NCI-H187 (cell line): ENCODE results near the gene FRG2.
"Not testable (repeated sequence)": the region's sequence is repeated elsewhere in the genome, so short reads cannot be mapped to it uniquely, and the experiment has no call there.

Source experiments
- DNase-seq, 2 experiments: peaks; one replicate each; lab custom pipeline; 2025; lab: John Stamatoyannopoulos, UW

FRG2 gene

DNA sequence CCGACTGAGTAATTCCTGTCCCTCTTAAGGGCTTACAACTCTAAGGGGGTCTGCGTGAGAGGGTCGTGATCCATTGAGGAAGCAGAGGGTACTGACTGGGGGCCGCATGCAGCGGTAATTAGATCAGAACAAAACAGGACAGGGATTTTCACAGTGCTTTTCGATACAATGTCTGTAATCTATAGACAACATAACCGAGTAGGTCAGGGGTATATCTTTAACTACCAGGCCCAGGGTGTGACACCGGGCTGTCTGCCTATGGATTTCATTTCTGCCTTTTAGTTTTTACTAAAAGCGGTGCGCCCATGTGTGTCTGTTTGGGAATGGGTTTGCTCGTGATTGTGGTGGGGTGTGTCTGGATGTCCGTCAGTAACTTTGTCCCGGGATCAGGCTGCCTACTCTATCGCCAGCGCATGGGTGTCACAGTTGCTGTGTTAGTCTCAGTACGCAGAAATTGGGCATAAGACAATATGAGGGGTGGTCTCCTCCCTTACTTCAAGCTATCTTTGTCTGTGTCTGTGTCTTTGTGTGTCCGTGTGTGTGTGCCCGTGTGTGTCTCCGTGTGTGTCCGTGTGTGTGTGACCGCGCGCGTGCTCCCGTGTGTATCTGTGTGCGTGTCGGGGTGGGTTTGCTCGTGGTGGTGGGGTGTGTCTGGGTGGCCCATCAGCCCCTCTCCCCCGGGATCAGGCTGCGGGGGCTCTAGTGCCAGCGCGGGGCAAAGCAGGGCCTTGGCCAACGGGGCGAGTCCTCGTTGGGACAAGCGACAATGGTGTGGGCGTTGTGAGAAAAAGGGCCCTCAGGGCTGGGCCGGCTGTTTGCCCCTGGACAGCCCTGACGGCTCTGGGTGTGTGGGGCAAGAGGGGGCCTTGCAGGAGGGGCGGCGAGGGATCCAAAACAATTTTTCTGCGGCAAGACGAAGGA is 10.4 kb downstream of the FRG2 start:
- DNase-seq = no peak

DNA sequence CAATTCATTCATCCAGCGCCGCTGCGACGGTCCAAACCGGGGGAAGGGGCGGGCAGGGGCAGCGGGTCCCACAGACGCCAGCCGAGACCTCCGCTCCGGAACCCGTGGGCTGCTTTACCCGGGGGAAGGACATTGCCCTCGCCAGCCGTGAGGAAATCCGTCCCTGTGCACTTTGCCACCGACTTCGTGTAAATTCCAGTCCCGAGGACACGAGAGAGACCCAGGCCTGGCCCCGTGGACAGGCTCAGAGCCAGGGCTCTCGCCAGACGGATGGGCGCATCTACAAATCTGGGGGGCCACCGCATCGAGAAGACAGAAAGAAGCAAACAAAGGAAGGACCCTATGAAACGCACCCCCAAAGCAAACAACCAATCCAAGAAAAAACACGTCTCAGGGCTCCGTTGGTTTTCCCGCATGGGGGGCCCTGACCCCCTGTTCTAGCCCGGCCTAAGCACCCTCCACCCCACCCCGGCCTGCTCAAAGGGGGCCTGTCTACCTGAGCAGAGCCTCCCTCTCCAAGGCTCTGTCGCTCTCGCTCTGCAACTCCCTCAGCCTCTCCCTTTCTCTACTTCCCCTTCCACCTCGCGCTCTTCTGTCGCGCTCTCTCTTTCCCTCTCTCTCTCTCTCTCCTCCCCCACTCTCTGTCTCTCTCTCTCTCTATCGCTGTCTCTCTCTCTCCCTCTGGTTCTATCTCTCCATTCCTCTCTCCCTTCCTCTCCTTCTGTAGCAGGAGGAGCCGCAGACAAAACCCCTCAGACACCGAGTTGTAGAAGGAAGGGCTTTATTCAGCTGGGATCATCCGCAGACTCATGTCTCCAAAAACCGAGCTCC is 11.3 kb downstream of the FRG2 start:
- DNase-seq = no peak

DNA sequence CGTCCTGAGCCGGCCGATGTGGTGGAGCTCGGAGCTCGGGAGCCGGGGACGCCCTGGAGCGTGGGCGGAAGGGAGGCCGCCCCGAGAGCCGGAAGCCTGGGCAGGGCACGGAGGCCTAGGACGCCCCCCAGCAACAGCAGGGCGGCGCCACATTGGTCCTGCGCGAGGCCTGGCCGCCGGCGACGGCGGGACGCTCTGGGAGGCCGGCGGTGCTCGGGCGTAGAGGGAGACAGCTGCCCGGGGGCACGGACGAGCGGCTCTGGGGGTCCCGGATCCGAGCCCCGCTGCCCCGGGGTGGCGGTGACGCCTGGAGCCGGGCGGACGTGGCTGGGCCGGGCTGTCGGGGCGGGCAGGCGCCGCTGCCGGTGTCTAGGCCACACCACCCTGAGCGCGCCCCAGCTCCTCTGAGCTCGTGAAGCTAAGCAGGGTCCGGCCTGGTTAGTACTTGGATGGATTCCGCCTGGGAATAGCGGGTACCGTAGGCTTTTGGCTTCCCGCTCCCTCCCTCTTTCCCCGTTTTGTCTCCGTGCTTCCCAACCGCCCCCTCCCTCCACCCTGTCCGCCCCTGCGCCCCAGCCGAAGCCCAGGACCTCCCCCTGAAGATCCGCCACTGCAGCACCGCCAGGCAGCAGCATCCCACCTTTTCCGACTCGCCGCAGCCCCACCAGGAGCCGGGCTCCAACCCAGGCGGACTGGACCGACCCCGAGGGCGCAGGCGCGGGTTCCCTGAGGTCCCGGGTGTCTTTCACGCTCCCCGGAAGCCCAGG is 12.1 kb downstream of the FRG2 start:
- DNase-seq = no peak

DNA sequence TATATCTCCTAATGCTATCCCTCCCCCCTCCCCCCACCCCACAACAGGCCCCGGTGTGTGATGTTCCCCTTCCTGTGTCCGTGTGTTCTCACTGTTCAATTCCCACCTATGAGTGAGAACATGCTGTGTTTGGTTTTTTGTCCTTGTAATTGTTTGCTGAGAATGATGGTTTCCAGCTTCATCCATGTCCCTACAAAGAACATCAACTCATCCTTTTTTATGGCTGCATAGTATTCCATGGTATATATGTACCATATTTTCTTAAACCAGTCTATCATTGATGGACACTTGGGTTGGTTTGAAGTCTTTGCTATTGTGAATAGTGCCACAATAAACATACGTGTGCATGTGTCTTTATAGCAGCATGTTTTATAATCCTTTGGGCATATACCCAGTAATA is 37.1 kb downstream of the FRG2 start:
- not testable (repeated sequence) for DNase-seq

DNA sequence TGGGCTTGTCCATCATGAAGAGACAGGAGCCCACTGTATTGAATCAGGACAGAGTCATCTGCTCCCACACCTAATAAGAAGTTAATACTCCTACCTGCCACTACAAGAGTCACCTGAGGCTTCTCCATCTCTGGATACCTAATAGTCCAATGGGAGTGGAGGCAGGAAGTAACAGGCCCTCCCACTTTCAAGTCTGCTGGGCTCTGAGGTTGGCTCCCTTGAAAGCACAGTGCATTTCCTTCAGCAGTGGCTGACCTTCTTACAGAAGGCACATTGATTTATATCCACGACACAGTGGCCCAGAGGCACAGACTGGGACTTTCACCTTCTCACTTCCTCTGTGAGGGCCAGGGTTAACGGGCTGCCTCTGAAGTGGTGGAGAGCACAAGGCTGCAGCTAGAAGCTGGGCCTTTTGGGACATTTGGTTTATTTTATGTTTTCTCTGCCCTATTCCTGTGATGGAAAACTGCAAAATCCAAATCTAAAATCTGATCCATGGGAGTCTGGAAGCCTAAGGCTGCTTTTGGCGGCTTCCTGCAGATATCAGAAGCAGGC is 38.1 kb downstream of the FRG2 start:
- DNase-seq = no peak

DNA sequence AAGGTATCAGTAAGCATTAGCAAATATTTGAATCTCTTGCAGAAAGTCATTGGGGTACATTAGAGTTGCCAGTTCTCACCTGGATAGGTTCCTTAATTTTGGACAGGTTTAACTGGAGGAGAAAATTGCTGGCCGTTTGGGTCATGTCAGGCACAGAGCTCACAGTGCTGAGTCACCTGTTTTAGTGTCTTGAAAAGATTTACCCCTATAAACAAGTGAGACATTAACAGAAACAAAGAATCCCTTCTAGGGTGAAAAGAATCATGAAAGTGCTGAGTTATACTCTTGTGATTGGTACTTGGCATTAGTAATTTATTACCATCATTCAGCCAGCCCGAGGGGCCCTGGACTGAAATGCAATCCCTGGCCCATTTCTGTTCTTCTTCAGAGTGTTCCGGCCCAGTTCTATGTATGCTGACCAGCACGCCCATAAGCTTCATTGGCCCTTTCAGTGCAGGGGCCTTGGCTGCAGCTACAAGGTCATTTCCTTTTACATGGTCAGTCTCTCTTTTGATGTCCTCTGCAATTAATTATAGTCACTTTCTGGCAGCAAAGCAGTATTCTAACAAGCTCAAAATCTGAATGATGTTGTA is 41.3 kb downstream of the FRG2 start:
- not testable (repeated sequence) for DNase-seq

DNA sequence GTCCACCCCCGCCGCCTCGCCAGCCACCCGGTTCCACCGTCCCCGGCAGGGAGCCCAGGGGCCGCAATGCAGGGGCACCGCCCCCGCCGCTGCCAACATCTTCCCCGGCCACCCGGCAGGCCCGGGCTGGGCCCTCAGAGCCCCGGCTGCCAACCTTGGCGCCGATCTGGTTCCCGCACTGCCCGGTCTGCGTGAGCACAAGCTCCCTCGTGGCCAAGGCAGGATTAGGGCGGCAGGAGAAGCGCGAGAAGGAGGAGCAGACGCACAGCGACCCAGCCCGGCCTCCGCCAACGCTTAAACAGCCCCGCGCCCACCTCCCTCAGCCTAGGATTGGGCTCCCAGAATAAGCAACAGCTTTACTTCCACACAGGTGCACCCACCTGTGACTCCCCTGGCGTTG is 42.4 kb downstream of the FRG2 start:
- DNase-seq = not testable (repeated sequence)

DNA sequence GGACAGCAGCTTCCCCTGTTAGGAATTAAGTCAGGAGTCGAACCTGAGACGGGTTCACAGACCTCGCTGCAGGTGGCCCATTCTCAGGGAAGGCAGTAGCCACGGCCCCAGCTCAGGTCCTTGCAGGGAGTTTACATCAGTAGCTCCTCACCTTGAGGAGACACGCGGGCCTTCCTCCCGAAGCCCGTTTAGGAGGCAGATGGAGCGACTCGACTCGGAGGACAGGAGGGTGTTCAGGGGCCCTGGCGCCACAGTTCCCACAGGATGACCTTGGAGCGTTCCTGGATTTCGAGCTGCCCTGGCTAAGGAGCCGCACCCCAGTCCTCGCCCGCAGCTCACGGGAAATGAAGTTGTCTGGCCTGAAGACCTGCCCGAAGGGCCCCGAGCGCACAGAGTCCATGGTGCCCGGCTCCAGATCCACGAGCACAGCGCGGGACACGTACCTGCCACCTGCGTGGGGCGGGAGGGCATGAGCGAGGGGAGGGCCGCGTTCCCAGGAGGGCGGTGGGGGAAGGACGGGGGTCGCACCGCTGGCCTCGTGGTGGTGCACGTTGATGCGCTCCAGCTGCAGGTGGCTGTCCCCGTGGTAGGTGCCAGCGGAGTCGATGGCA is 43.0 kb downstream of the FRG2 start:
- not testable (repeated sequence) for DNase-seq

DNA sequence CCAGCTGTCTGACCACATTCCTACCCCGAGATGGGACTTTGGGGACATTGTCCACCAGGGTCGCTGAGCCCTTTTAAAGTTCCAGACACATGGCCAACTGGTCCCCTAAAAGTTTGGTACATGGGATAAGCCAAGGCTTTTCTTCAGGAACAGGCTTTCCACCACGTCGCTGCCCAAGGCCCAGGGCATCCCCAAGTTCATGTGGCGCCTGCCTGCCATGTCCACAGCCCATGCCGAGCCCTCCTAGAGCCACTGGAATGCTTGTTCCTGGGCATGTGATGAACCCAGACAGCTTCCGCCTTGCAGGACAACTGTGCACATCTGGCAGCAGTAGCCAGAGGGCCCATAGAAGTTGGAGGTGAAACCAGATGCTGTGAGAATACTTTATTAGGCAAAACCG is 45.1 kb downstream of the FRG2 start:
- no peak for DNase-seq

DNA sequence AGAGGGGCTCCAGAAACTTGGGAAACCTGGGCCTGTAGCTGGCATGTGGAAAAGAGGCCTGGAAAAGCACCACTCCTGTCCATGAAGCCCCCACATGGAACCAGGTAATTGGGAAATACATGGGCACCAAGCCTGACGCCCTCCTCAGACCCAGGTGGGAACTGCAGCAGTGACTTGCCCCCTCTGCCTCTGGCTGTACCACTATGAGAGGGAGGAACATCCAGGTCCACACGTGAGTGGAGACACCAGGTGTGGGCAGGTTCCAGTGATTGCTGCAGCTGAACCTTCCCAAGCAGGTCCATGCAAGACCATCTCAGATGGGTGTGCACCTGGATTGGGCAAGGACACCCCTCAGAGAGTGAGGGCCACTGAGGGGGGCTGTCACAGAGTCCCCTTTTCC is 46.8 kb downstream of the FRG2 start:
- DNase-seq = not testable (repeated sequence)

DNA sequence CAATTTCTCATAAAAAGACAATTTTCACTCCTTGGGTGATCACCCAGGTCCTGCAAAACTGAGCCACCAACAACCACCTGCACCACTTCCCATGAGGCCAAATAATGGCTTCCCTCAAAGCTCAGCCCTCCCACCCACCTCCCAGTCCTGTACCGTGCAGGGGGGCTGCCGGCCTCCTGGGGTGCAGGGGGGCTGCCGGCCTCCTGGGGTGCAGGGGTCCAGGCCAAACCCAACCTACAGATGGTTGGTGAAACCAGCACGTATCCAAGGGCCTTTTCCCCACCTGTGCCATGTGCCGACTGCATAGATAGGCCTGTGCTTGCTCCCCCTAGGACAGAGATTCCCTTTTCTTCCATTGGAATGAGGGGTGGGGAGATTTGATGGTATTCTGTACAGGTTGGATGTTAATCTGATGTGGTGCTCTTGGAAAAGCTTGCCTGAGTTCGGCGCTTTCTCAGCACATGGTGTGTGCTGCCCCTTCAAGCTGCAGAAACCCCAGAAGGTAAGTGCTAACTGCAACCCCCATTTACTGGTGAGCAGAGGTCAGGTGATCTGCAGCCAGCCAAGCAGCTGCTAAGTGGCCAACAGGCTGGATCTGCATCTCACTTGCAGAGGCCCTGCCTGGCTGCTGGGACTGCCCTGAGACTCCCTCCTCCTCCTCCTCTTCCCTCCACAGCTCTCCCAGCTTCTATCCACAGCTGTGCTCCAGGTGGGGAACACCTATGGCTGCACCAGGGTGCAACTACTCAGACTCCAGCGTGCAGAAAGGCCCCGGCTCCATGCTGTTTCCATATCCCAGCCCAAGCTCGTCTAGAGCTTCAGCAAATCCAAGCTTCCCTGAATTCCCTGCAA is 47.6 kb downstream of the FRG2 start:
- no peak for DNase-seq
